NCI-H1694 treated with DMSO at 0.1 percent for 48 hours (cell line): ENCODE results near the gene MAP3K20.

ENCODE experiments used
- DNase-seq: peaks from one replicate; lab custom pipeline; 2025; lab: John Stamatoyannopoulos, UW

MAP3K20 gene

DNA sequence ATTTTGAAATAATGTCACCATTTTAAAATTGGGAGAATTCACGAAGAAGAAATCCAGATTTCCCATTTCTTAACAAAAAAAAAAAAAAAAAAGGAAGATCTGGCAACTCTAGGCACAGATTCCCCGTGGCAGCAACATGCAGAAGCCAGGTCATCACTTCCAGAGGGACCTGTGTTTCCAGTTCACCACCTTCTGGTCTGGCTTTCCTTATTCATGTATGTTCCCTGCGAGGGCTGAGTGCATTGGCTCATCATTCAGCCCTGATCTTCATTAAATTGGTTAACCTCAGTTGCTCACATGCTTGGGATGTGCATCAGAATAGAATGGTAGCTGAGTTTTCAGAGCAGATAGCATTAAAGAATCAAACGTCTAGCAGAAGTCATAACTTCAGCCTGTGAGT, 25.0 kb upstream of the MAP3K20 start:
- DNase-seq, result peak; percentile 34

DNA sequence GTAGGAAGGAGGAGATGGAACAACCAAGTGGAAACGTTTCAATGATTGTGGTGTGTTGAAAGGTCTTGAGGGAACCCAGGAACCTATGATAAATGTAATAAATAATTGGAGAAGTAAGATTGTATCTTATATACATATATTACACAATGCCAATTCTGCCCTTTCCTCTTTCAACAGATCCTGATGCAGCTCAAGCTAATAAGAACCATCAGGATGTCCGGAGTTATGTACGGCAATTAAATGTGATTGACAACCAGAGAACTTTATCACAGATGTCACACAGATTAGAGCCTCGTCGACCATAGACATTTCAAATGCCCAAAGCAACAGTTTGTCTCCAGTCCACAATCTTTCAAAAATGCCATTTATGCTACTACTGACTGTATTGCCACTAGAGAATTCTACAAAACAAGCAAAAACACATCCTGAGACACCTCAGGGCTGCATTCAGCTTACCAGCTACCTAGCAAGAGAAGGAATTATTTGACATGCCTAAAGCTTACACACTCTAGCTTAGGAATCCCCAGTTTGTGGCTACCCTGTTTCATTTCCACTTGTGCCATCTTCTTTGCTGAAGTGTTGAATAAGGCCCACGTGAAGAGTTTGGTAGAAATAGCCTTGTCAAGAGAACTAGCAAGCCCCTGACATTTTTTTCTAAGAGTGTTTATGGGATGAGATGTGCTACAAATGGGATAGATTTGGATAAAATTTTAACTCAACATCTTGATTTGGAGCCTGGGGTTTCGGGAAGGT, 24.0 kb upstream of the MAP3K20 start:
- no peak for DNase-seq

DNA sequence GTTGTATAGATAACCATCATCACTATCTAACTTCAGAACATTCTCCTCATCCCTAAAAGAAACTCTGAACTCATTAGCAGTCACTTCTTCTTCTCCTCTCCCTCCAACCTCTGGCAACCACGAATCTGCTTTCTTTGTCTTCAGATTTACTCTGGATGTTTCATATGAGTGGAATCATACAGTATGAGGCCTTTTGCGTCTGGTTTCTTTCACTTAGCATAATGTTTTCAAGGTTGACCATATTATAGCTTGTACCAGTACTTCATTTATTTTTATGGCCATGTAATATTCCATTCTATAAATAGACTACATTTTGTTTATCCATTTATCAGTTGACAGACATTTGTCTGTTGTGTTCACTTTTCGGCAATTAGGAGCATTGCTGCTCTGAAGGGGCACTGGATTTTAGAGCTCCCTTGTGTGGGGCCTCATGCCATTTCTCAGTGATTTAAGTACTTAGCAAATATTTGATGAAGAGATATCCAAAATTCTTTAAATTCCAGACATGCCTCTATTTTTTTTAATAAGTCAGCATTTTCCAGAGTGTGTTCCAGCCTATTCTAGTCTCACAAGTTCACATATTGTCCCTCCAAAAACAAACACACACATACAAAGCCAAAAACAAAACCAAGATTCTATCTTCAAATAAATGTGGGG, 22.5 kb upstream of the MAP3K20 start:
- no peak for DNase-seq

DNA sequence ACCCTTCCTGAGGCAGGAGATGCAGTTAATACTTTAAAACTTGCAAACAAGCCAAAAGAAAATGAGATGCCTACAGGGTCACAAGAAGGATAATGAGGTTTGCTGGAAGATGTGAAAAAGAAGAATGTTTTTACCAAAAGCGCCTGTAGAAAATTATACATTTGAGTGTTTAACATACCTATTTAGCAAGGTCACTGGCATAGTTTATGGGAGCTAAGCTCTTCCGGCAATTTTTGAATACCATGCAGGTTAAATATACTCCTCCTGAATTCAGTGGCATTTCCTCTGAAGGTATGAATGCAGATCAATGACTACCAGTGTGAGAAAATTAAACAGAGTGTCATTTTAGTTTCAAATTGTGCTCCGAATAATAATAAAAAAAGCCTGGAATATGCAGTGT, 21.2 kb upstream of the MAP3K20 start:
- DNase-seq, result no peak

DNA sequence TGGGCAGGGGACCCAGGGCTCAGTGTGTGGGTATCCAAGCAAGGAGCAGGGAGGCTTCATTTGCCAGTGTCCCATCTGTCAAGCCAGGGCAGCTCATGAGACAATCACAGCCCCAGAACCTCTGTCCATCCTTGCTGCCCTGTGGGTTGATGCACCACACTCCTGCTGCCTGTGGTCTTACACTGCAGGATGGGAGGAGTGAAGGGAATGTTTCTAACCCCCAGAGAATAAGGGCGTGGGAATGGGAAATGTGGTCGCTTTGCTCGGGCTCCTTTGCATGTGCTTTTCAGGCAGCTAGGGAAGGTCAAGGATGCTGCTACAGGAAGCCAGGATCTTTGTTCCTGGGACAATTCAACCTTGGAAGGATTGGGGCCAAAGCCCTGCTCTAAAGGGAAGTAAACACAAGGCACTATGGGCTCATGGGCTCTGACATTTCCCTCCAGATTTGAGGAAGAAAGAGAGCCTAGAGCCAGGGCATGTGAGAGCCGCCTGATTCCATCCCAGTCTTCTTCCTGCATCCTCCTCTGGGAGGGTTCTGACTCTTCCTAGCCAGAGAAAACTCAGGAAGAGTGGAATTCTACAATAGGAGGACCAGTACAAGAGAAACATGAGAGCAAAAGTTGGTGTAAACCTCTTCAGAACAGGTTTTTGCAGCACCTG, 18.8 kb upstream of the MAP3K20 start:
- DNase-seq, result no peak

DNA sequence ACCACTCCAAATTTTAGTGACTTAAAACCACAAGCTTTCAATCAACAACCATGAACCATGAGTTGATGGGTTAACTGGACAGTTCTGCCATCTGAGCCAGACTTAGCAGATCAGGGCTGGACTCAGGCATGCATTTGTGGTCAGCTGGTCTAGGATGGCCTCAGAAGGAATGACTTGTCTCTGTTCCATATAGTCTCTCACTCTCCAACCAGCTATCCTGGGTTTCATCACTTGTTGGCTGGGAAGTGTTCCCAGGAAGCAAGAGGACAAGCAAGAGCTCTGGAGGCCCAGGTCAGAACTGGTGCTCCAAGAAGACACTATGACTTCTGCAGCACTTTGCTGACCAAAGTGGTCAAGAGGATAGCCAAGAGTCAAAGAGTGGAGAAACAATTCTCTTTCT, 17.5 kb upstream of the MAP3K20 start:
- DNase-seq, result no peak

DNA sequence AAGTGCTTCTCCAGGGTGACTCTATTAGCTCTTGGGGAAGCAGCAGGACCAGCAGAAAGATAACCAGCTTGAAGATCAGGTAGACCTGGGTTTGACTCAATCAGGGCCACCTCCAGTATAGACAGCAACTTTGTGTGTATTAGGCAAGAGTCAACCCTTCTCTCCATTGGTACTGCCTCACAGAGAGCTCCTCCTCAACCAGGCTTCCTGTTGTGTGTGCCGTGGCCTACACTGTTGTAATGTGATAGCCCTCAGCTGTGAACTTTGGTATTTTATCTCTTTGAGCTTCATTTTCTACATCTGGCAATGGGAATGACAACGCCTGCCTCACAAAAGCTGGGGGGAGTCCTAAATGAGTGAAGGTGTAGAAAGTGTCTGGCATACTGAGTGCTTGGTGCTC, 17.0 kb upstream of the MAP3K20 start:
- DNase-seq, result no peak

DNA sequence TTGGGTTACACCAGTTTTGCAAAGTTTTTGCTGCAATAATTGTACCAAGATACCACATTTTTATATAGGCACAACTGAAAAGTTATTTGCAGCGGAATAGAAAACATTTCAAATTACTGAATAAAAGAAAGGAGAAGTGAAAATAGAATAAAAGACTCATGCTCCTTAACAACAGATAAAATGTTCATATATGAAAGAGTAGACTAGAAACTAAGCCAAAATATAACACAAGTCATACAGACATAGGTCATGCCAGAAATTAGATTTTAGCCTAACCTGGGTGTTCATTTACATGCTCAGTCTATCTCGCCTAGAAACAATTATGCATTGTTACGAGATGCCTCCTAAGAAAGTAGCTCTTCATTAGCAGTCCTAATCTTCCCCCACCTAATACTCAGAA, 16.4 kb upstream of the MAP3K20 start:
- no peak for DNase-seq

DNA sequence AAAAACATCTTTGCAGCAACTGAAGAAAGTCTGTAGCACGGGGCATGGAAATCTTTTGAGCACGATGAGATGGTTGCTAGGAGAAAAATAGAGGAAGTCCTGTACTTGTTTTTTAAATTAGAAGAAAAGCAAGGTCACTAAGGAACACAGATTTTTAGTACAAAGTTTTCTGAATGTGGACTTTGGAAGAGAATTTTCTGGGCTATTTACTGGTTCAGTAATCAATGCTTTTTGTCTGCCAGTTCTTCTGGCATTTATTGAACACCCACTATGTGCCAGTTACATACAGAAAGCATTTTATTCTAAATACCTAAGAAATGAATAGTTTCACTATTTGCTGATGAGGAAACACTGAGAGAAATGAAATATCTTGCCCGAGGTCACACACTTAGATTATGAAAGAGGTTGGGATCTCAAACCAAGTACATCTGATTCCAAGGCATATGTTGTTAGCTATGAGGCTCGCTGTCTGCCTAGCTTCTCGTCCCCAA, 15.6 kb upstream of the MAP3K20 start:
- DNase-seq, result no peak

DNA sequence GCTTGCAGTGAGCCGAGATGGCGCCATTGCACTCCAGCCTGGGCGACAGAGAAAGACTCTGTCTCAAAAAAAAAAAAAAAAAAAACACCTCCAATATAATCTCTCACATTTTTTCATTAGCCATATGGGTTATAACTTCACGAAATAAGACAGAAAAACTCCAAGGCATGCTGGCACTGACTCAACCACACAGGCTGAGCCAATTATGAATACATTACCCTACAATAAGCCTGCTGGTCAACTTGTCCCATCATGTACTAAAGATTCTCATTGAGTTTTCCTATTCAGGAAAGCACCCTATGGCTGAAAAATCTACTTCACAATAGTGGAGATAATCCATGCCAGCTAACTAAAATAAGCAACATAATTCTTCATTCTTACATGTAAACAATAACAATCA, 12.8 kb upstream of the MAP3K20 start:
- DNase-seq, result no peak

DNA sequence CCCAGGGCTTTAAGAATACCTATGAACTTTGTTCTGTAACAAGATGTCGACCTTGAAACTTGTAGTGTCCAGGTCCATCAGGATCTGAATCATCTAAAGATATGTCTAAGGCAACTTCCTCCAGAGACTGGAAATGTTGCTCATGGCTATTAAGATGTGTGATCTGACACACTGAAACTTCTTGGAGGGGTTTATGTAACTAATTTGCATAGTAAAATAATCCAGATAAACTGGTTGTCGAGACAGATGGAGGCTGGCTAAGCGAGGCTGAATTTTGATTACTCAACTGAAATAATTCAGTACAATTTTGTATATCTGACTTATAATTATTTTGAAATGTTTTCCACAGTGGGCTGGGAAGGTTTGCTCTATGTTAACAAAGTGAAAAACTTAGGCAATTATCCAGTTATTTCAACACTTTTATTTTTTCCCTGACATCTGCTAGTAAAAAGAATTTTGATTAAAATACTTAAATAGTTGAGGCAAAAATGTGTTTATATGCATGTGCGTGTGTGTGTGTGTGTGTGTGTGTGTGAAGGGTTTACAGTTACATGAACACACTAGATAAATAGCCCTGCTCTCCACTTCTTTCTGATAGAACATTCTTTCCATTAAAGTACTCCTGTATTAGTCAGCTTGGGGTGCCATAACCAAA, 11.4 kb upstream of the MAP3K20 start:
- no peak for DNase-seq

DNA sequence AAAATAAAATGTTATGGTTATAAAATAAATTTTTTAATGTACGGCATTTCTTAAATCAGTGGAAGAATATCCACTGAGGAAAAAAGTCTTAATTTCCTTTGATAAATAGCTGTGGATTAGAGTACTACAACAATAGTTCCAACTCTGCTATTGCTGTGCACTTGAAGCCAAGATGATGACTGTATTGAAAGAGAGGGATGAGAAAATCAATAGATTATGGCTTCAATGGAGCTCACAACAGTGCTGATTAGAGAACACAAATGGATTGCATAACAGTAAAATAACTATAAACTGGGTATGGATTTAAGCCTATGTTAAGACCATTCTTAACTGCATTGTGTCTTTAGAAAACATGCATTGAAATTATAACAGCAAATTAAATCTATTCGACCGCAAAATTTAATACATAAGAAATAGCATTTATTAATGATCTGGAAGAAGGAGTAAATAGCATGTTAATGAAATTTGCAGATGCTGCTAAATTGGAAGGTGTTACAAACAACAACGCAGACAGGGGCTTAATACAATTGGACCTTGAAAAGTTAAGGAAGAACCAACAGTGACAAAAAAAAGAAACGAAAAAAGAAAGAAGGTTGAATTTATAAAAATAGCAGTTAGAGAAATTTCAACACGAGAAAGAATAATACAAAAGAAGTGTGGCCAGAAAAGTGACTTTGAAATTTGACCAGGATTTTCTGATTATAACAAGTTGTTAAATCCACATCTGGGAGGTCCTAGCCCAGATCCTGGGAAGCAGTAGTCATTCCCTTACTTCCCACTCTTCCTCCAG, 8.6 kb upstream of the MAP3K20 start:
- DNase-seq, result no peak

DNA sequence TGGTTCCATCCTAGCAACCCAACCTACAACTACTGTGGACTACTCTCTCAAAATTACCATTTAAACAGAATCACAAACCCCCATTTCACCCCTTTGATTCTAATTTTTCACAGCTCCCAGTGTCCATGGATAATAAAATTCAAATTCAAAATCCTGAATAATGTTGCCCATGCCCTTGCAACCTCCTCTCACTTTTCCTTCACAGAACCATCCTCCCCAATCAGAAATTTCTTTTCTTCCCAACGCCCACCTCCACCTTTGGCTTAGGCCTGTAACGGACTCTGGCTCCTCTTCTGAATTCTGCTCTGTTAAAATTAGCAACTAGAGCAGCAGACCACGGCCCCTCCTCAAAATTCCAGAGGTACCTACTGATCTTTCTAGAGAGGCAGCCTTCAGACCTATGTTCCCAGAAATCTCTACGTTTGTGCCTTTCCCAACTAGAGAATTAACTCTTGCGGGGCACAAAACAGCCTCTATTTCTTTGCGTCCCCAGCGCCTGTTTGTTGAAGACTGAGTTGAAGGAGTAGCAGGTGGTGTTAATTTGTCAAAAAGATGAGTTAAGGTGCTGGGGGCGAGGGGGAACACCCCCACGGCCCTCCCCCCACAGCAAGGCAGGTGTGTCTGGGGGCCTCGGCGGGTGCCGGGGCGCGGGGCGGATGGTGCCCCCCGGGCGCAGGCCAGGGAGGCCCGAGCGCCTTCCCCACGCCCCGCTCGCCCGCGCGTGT, 428 bp upstream of the MAP3K20 start:
- peak; percentile 33 for DNase-seq

DNA sequence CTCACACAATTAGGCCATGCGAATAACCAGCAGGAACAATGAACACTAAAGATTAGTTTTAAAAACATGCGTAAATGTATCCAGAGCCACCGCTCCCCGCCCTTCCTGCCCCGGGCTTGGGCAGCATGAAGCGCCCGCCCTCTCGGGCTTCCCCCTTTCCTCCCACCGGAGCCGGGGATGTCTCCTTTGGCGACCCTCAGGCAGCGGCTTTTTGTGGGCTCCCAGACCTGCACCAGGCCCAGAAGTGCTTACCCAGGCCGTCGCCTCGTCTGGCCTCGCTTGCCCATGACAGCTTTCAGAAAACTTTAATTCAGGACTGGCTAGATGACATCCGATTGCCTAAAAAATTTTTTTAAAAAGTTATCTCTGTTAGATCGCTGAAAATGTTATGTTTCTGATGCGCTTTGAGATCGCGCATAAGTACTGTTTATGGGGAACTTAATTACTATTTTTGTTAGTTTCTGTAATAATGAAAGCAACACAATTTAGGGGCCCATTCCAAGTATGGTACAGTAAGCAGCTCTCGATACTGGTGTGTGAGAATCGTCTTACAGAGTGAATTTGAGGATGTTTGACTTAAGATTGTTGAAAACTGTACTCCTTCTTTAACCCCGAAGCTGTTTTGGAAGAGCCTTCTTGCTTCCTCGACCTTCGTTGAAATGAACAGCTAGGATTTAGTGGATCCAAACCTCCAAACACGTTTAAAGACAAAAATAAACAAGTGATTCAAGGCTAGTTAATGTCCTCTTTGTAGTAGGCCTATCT, 1.1 kb downstream of the MAP3K20 start:
- DNase-seq, result peak; percentile 64

DNA sequence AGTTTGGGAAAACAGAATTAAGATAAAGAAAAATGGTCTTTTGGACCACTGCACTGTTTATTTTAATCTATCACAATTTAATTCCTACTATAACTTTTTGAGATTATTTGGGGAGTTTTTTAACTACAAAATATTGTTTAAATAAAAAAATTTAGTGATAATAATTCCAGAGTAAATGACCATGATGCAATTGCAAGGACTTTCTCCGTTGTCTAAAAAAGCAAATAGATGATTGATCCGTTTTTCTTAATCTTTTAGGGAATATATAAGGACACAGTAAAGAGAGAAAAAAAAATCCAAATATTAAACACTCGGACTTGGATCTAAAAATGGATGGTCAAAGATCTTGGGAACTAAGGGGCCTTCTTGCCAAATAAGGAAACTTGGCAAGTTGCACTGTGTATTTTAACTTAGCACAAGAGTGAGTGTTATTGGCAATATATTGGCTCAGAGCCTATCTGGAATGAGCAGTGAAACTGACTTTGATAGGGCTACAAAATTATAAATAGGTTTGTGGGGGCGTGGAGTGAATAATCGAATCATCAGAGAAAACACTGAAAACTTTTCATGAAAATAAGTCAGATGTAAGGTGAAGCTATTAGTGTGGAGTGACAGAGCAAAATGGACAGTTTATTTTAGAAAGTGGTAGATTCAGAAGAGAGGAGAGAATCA, 2.0 kb downstream of the MAP3K20 start:
- DNase-seq, result no peak

DNA sequence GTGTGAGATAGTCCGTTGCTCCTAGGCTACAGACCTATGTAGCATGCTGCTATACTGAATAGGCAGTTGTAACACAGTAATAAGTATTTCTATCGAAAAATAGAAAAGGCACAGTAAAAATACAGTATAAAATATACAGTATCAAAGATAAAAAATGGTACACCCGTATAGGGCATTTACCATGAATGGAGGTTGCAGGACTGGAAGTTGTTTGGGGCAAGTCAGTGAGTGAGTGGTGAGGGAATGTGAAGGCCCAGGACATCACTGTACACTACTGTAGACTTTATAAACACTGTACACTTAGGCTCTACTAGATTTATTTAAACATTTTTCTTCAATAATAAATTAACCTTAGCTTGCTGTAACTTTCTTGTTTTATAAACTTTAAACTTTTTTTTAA, 3.5 kb downstream of the MAP3K20 start:
- DNase-seq, result no peak

DNA sequence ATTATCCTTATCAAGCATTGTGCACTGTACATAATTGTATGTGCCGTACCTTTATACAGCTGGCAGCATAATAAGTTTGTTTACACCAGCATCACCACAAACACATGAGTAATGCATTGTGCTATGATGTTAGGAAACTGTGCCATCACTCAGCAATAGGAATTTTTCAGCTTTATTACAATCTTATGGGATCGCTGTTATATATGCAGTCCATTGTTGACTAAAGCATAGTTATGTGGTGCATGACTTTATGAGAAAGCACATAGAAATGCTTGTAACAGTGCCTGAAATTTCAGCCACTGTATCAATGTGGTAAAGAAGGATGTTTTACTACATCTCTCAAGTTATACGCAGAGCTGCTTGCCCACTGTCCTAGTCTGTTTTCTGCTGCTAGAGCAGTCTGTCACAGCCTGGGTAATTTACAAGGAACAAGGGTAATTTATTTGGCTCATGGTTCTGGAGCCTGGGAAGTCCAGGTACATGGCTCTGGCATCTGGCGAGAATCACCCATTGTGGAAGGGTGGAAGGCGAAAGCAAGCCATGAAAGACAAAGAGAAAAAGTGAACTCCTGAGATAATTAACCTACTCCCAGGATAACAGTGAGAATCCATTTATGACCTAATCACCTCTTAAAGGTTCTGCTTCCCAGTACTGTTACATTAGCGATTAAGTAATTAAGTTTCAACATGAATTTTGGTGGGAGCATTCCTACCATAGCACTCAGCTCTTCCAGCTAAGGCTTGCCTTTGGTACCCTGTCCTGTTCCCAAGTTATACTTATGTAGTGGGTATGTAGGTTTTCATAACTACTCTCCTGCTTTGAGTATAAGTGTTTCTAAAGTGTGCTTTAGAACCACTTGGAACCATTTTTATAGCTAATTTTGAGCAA, 4.6 kb downstream of the MAP3K20 start:
- no peak for DNase-seq

DNA sequence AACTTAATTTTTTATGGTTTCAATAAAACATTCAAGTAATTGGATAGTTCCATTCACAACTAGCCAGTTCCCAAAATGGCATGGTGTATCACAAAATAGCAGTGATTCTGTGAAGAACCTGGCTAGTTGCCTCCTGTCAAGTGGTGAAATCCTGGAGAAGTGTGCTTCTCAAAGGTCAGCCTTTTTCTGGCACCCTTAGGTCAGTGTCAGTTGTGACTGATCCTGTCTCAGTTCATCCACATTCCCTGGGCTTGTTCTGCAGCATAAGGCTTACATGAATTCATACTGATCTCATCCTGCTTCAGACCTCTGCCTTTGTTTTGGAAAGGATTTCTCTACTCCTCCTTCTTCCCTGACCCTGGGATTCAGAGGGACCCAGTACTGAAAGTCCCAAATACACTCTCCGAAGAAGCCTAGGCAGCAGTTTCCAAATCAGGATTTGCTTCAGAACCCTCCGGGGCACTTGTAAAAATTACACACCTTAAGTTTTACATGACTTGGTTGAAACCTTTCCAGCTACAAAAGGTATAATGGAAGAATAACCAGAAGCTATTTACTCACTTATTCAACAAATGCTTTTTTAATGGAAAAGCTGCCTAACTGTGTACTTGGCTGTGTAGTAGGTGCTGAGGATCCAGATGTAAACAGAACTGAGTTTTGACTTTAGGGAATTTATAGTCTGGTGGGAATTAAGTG, 11.0 kb downstream of the MAP3K20 start:
- DNase-seq, result no peak
